ENCODE results near the gene KCNH1. TPM values are rescaled to one million over a fixed set of nuclear protein-coding genes. Genes with fewer than 3 reads are reported as not detected.
"Not testable (repeated sequence)": the region's sequence is repeated elsewhere in the genome, so short reads cannot be mapped to it uniquely, and the experiment has no call there.

Gene KCNH1
- total RNA-seq, 1 experiment from 2014 or later = not detected

DNA sequence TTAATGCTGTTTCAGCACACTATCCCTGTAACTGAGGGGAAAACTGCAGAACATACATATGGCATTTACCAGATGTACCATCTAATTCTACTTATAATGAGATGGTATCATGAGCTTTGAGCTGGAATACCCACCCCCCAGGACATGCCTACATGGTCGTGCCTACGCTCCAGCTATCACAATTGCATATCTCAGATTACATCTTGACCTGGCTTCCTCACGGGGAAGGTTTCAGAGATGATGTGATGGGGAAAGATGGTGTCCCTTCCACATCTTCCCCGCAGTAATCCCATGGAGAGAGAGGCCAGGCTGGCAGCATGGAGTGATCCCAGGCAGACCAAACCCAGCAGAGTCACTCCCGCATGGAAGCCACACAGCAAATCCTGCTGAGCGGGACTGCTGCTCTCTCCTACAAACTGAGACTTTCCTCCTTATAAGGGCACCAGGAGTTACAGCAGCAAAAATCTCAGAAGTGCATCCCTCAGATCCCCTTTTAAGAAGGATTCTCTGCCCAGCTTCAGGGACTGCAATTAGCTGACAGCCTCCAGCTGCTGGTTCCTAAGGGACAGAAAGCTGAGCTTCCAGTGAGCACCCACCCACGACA, 67.1 kb downstream of the KCNH1 start:
- Histone ChIP-seq H3K36me3 (ENCODE audit: control insufficient read depth in 1 of 2, insufficient read depth in 2 of 2, low read length in 2 of 2) (no peaks in the 10 kb centered on the region), H2AFZ (ENCODE audit: low read depth, low read length, poor library complexity, severe bottlenecking) (no peak overlapping the region), H4K20me1 (ENCODE audit: insufficient read depth) (0 out of 2 replicates have a peak, but pooled peaks cover 2% of the 10 kb centered on the region), H3K9ac (ENCODE audit: low read length) (no peak overlapping the region), H3K27me3 (ENCODE audit: insufficient read depth, low read length) (peaks cover 47% of the 10 kb centered on the region), H3K79me2 (ENCODE audit: insufficient read depth, low read length) (no peaks in the 10 kb centered on the region), H3K4me2 (ENCODE audit: low read length) (no peak overlapping the region), H3K27ac (ENCODE audit: low read depth, low read length) (no peak overlapping the region), H3K9me2 (ENCODE audit: insufficient read depth) (no peaks in the 10 kb centered on the region), H3K9me3 (ENCODE audit: control insufficient read depth in 1 of 2, insufficient read depth in 1 of 2, low read depth in 1 of 2, low read length in 2 of 2) (no peaks in the 10 kb centered on the region), H3K4me3 (replicated peaks in 1 of 2; ENCODE audit: low read depth in 1 of 2, low read length in 2 of 2) (no peak overlapping the region), H3K4me1 (ENCODE audit: control insufficient read depth in 1 of 2, insufficient read depth in 2 of 2, low read length in 2 of 2) (no peaks in the 10 kb centered on the region)
- intact Hi-C loops (cut with micrococcal nuclease) = no loop called here
- TF ChIP-seq EGR1 (IDR thresholded peaks at IDR 0.05; ENCODE audit: low read depth) = no peak
- no peak for TF ChIP-seq EZH2phosphoT487 (IDR thresholded peaks at IDR 0.05; ENCODE audit: borderline replicate concordance)
- no peak for TF ChIP-seq SP1 (IDR thresholded peaks at IDR 0.05; ENCODE audit: low read depth)
- no peak for TF ChIP-seq YY1 (IDR thresholded peaks at IDR 0.05; ENCODE audit: extremely low read depth, insufficient replicate concordance, low read depth, low read length)
- no peak for TF ChIP-seq FOSL1 (IDR thresholded peaks at IDR 0.05; ENCODE audit: low read depth)
- no peak for TF ChIP-seq ZNF274 (IDR thresholded peaks at IDR 0.05; ENCODE audit: low read depth, low read length)
- CTCF ChIA-PET = no interaction called here
- no peak for DNase-seq (ENCODE audit: low read depth, low spot score)
- no TSS peak for BruUV-seq (replicated peaks)
- RAD21 ChIA-PET (ENCODE audit: low non-redundant PET in 1 of 2, low total read pairs in 2 of 2, uncharacterized antibody in 2 of 2, unreplicated experiment in 2 of 2) = no interaction called here
- POLR2A ChIA-PET = no interaction called here
- no peak for ATAC-seq

DNA sequence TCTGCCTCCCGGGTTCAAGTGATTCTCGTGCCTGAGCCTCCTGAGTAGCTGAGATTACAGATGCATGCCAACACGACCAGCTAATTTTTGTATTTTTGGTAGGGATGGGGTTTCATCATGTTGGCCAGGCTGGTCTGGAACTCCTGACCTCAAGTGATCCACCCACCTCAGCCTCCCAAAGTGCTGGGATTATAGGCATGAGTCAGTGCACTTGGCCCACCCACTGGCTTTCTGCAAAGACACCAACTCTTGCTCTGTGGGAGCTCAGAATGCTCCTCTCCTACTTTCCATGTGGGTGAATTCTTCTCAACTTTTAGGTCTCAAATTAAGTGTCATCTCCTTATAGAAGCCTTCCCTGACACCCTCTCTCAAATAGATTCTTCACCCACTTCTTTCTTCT, 92.1 kb downstream of the KCNH1 start:
- H3K27me3 ChIP-seq (ENCODE audit: insufficient read depth, low read length) = peaks cover 17% of the 10 kb centered on the region; the same call in 1 of the 2 replicates

More for the DNA sequence above, 92.1 kb downstream of the KCNH1 start:
- H2AFZ ChIP-seq (ENCODE audit: low read depth, low read length, poor library complexity, severe bottlenecking); RAD21 ChIA-PET (ENCODE audit: low non-redundant PET in 1 of 2, low total read pairs in 2 of 2, uncharacterized antibody in 2 of 2, unreplicated experiment in 2 of 2); H3K9me2 ChIP-seq (ENCODE audit: insufficient read depth); H3K27ac ChIP-seq (ENCODE audit: low read depth, low read length); H3K4me3 ChIP-seq (replicated peaks in 1 of 2; ENCODE audit: low read depth in 1 of 2, low read length in 2 of 2); H3K9ac ChIP-seq (ENCODE audit: low read length); intact Hi-C loops (cut with micrococcal nuclease); CTCF ChIA-PET; DNase-seq (ENCODE audit: low read depth, low spot score); H3K4me1 ChIP-seq (ENCODE audit: control insufficient read depth in 1 of 2, insufficient read depth in 2 of 2, low read length in 2 of 2); ATAC-seq; H4K20me1 ChIP-seq (ENCODE audit: insufficient read depth); H3K4me2 ChIP-seq (ENCODE audit: low read length); BruUV-seq (replicated peaks); H3K79me2 ChIP-seq (ENCODE audit: insufficient read depth, low read length); H3K36me3 ChIP-seq (ENCODE audit: control insufficient read depth in 1 of 2, insufficient read depth in 2 of 2, low read length in 2 of 2); H3K9me3 ChIP-seq (ENCODE audit: control insufficient read depth in 1 of 2, insufficient read depth in 1 of 2, low read depth in 1 of 2, low read length in 2 of 2); POLR2A ChIA-PET: not testable (repeated sequence)

All from HCT116 (cell line).